ENCODE data around the gene EID1.

EID1 gene

GRCh38 chr15:48868023-48868422 is 9.9 kb upstream of the EID1 start:
- H3K4me3 ChIP-seq, result no peak overlapping the region
- H3K27ac ChIP-seq, result no peak overlapping the region

GRCh38 chr15:48868536-48868935 is 9.4 kb upstream of the EID1 start:
- Histone ChIP-seq H3K27ac (no peak overlapping the region), H3K4me3 (no peak overlapping the region)

- H3K27ac ChIP-seq, result no peak overlapping the region
- no peak overlapping the region for H3K4me3 ChIP-seq
These were observed 8.0 kb upstream of the EID1 start for GRCh38 chr15:48869966-48870365.

GRCh38 chr15:48871542-48871941 is 6.4 kb upstream of the EID1 start:
- no peak overlapping the region for H3K27ac ChIP-seq
- no peak overlapping the region for H3K4me3 ChIP-seq

- Histone ChIP-seq H3K4me3 (no peak overlapping the region), H3K27ac (no peak overlapping the region)
These were observed 5.3 kb upstream of the EID1 start for GRCh38 chr15:48872632-48873031.

GRCh38 chr15:48875241-48875960 is 2.5 kb upstream of the EID1 start:
- no peak overlapping the region for H3K4me3 ChIP-seq
- no peak overlapping the region for H3K27ac ChIP-seq

- no peak overlapping the region for H3K4me3 ChIP-seq
- no peak overlapping the region for H3K27ac ChIP-seq
These were observed 1.9 kb upstream of the EID1 start for GRCh38 chr15:48876057-48876456.

- Histone ChIP-seq H3K4me3 (no peak overlapping the region), H3K27ac (no peak overlapping the region)
These were observed 2.2 kb downstream of the EID1 start for GRCh38 chr15:48880070-48880634.

GRCh38 chr15:48883699-48884098 is 5.8 kb downstream of the EID1 start:
- no peak overlapping the region for H3K4me3 ChIP-seq
- H3K27ac ChIP-seq, result no peak overlapping the region

GRCh38 chr15:48887144-48887543 is 9.2 kb downstream of the EID1 start:
- Histone ChIP-seq H3K27ac (no peak overlapping the region), H3K4me3 (no peak overlapping the region)

- Histone ChIP-seq H3K27ac (no peak overlapping the region), H3K4me3 (no peak overlapping the region)
These were observed 10.3 kb downstream of the EID1 start for GRCh38 chr15:48888191-48888590.

GRCh38 chr15:48888836-48889235 is 10.9 kb downstream of the EID1 start:
- no peak overlapping the region for H3K4me3 ChIP-seq
- H3K27ac ChIP-seq, result peak overlapping the region in 4 of 21 experiments; percentile 21 to 72 (median 50)

GRCh38 chr15:48889925-48890324 is 12.0 kb downstream of the EID1 start:
- H3K4me3 ChIP-seq, result no peak overlapping the region
- peak overlapping the region in 3 of 21 experiments; percentile 54 to 72 (median 59) for H3K27ac ChIP-seq

GRCh38 chr15:48890375-48890972 is 12.5 kb downstream of the EID1 start:
- no peak overlapping the region for H3K27ac ChIP-seq
- H3K4me3 ChIP-seq, result no peak overlapping the region

GRCh38 chr15:48891232-48891765 is 13.4 kb downstream of the EID1 start:
- H3K4me3 ChIP-seq, result no peak overlapping the region
- H3K27ac ChIP-seq, result no peak overlapping the region

- H3K27ac ChIP-seq, result no peak overlapping the region
- no peak overlapping the region for H3K4me3 ChIP-seq
These were observed 15.4 kb downstream of the EID1 start for GRCh38 chr15:48893311-48893710.

GRCh38 chr15:48896869-48897814 is 19.2 kb downstream of the EID1 start:
- Histone ChIP-seq H3K27ac (peak overlapping the region in 14 of 21 experiments; percentile 3 to 75 (median 49)), H3K4me3 (no peak overlapping the region)

GRCh38 chr15:48898032-48898431 is 20.1 kb downstream of the EID1 start:
- Histone ChIP-seq H3K4me3 (no peak overlapping the region), H3K27ac (peak overlapping the region in 2 of 21 experiments; percentile 71 to 75)

GRCh38 chr15:48898446-48898845 is 20.5 kb downstream of the EID1 start:
- Histone ChIP-seq H3K4me3 (no peak overlapping the region), H3K27ac (peak overlapping the region in 1 of 21 experiments; percentile 71)

- Histone ChIP-seq H3K27ac (no peak overlapping the region), H3K4me3 (no peak overlapping the region)
These were observed 21.9 kb downstream of the EID1 start for GRCh38 chr15:48899793-48900192.

Data from skin epidermis (tissue), 12 donors.